H9 (cell line): ENCODE measurements around the gene MPG. TPM values are rescaled to one million over a fixed set of nuclear protein-coding genes. Genes with fewer than 3 reads are reported as not detected.

ENCODE experiments used
- DNase-seq: peaks from one replicate; pipeline ENCODE4 v3.0.0-alpha.2; 2017
- H2AFZ ChIP-seq: one replicate; pipeline ENCODE4 v1.6.1; 2013; ENCODE audit warnings: mild to moderate bottlenecking, low read length, control low read depth, moderate library complexity
- H2AK5ac ChIP-seq: 2 replicates; pipeline ENCODE4 v1.6.1; 2013; ENCODE audit warnings: low read length, control low read depth, mixed read lengths; ENCODE audit not compliant: insufficient read length
- H2BK120ac ChIP-seq: one replicate; pipeline ENCODE4 v1.6.1; 2013; ENCODE audit warnings: low read depth, mild to moderate bottlenecking, low read length, control low read depth, inconsistent platforms; ENCODE audit not compliant: poor library complexity, severe bottlenecking
- H2BK12ac ChIP-seq: 2 replicates; pipeline ENCODE4 v1.6.1; 2013; ENCODE audit warnings: low read length, control low read depth, mixed read lengths, low read depth; ENCODE audit not compliant: insufficient read length
- H2BK15ac ChIP-seq: 2 replicates; pipeline ENCODE4 v1.6.1; 2013; ENCODE audit warnings: low read depth, low read length, control low read depth
- H2BK20ac ChIP-seq: one replicate; pipeline ENCODE4 v1.6.1; 2013; ENCODE audit warnings: low read depth, mild to moderate bottlenecking, low read length, control low read depth, inconsistent platforms; ENCODE audit not compliant: poor library complexity, severe bottlenecking
- H2BK5ac ChIP-seq: 2 replicates; pipeline ENCODE4 v1.6.1; 2013; ENCODE audit warnings: low read length, control low read depth, mixed read lengths; ENCODE audit not compliant: insufficient read length
- H3K14ac ChIP-seq: 2 replicates; pipeline ENCODE4 v1.6.1; 2013; ENCODE audit warnings: low read length, control low read depth; ENCODE audit not compliant: insufficient read depth
- H3K18ac ChIP-seq: 2 replicates; pipeline ENCODE4 v1.6.1; 2013; ENCODE audit warnings: low read depth, mild to moderate bottlenecking, mixed read lengths, low read length, control low read depth; ENCODE audit not compliant: insufficient read length
- H3K23ac ChIP-seq: 2 replicates; pipeline ENCODE4 v1.6.1; 2013; ENCODE audit warnings: low read length, control low read depth, mixed read lengths, low read depth; ENCODE audit not compliant: insufficient read length
- H3K23me2 ChIP-seq: 2 replicates; pipeline ENCODE4 v1.6.1; 2013; ENCODE audit warnings: low read depth, mild to moderate bottlenecking, mixed read lengths, low read length, control low read depth; ENCODE audit not compliant: insufficient read length, poor library complexity, severe bottlenecking
- H3K27ac ChIP-seq: 2 replicates; pipeline ENCODE4 v1.5.1; 2013; ENCODE audit warnings: low read length, control low read depth, mixed read lengths, low read depth; ENCODE audit not compliant: insufficient read length
- H3K27me3 ChIP-seq: 2 replicates; pipeline ENCODE4 v1.6.1; 2013; ENCODE audit warnings: low read length, control low read depth, inconsistent platforms; ENCODE audit not compliant: insufficient read depth
- H3K4ac ChIP-seq: 2 replicates; pipeline ENCODE4 v1.6.1; 2013; ENCODE audit warnings: low read depth, mild to moderate bottlenecking, control low read depth, inconsistent platforms, low read length, moderate library complexity
- H3K4me1 ChIP-seq: 2 replicates; pipeline ENCODE4 v1.6.1; 2013; ENCODE audit warnings: low read length, control low read depth, inconsistent platforms; ENCODE audit not compliant: insufficient read depth
- H3K4me2 ChIP-seq: 2 replicates; pipeline ENCODE4 v1.6.1; 2013; ENCODE audit warnings: low read length, control low read depth, mixed read lengths; ENCODE audit not compliant: insufficient read length, insufficient read depth
- H3K56ac ChIP-seq: 2 replicates; pipeline ENCODE4 v1.6.1; 2013; ENCODE audit warnings: low read depth, mild to moderate bottlenecking, mixed read lengths, low read length, control low read depth; ENCODE audit not compliant: insufficient read length
- H3K79me1 ChIP-seq: 2 replicates; pipeline ENCODE4 v1.6.1; 2013; ENCODE audit warnings: low read depth, mild to moderate bottlenecking, moderate library complexity, low read length, control low read depth, inconsistent platforms; ENCODE audit not compliant: insufficient read depth, poor library complexity, severe bottlenecking
- H3K79me2 ChIP-seq: 2 replicates; pipeline ENCODE4 v1.6.1; 2013; ENCODE audit warnings: low read length, control low read depth, inconsistent platforms; ENCODE audit not compliant: insufficient read depth
- H3K9ac ChIP-seq: 2 replicates; pipeline ENCODE4 v1.6.1; 2013; ENCODE audit warnings: low read length, control low read depth, mixed read lengths; ENCODE audit not compliant: insufficient read length; ENCODE audit errors: extremely low read depth
- H3K9me3 ChIP-seq: one replicate; pipeline ENCODE4 v1.6.1; 2013; ENCODE audit warnings: low read depth, low read length, inconsistent platforms; ENCODE audit not compliant: control insufficient read depth
- H3T11ph ChIP-seq: one replicate; pipeline ENCODE4 v1.6.1; 2013; ENCODE audit warnings: mild to moderate bottlenecking, low read length, control low read depth, inconsistent platforms
- H4K20me1 ChIP-seq: one replicate; pipeline ENCODE4 v1.6.1; 2013; ENCODE audit not compliant: control insufficient read depth, insufficient read length, insufficient read depth
- H4K5ac ChIP-seq: 2 replicates; pipeline ENCODE4 v1.6.1; 2013; ENCODE audit warnings: low read depth, mild to moderate bottlenecking, mixed read lengths, low read length, control low read depth; ENCODE audit not compliant: insufficient read length
- H4K8ac ChIP-seq: replicated peaks from 2 replicates; pipeline ENCODE4 v1.6.1; 2013; ENCODE audit warnings: low read length, control low read depth, mixed read lengths, low read depth; ENCODE audit not compliant: insufficient read length
- H4K91ac ChIP-seq: 2 replicates; pipeline ENCODE4 v1.6.1; 2013; ENCODE audit warnings: low read depth, mild to moderate bottlenecking, moderate library complexity, mixed read lengths, low read length, control low read depth; ENCODE audit not compliant: insufficient read length
- H3K27ac Mint-ChIP-seq, 3 experiments: 2 replicates in 2 of 3; 3 replicates in 1 of 3; pipeline ENCODE4 v1.8.0; 2020 to 2021; ENCODE audit warnings: mixed read lengths in 3 of 3, mild to moderate bottlenecking in 1 of 3, moderate library complexity in 1 of 3
- H3K27me3 Mint-ChIP-seq: 2 replicates; pipeline ENCODE4 v1.8.0; 2021; ENCODE audit warnings: low read depth, mild to moderate bottlenecking, moderate library complexity, mixed read lengths
- H3K36me3 Mint-ChIP-seq, 3 experiments: 2 replicates in 2 of 3; 3 replicates in 1 of 3; pipeline ENCODE4 v1.8.0; 2020 to 2021; ENCODE audit warnings: low read depth in 3 of 3, mixed read lengths in 3 of 3; ENCODE audit not compliant: insufficient read depth in 1 of 3
- H3K4me1 Mint-ChIP-seq, 2 experiments: 2 replicates each; pipeline ENCODE4 v1.8.0; 2020; ENCODE audit warnings: mixed read lengths in 2 of 2
- H3K4me3 Mint-ChIP-seq, 2 experiments: 2 replicates in 1 of 2; 3 replicates in 1 of 2; pipeline ENCODE4 v1.8.0; 2020 to 2021; ENCODE audit warnings: mild to moderate bottlenecking in 2 of 2, mixed read lengths in 2 of 2, moderate library complexity in 1 of 2
- H3K9me3 Mint-ChIP-seq, 2 experiments: 2 replicates in 1 of 2; 3 replicates in 1 of 2; pipeline ENCODE4 v1.8.0; 2020; ENCODE audit warnings: mild to moderate bottlenecking in 2 of 2, mixed read lengths in 2 of 2, moderate library complexity in 1 of 2
- CTCF ChIP-seq: fragments of 200-600 bp; sonication (generic); conservative IDR thresholded peaks from 3 replicates; pipeline ENCODE4 v1.8.0; 2021; ENCODE audit warnings: antibody characterized with exemption, mild to moderate bottlenecking
- WGBS: extraction: QIAGEN DNeasy Blood & Tissue Kit; methylation state at CpG from one replicate; pipeline ENCODE4 v1.1.7; 2013; ENCODE audit warnings: missing lambda C conversion rate, low lambda C conversion rate, mixed read lengths; ENCODE audit not compliant: insufficient read length; ENCODE audit errors: extremely low coverage; 5-methylcytosine and 5-hydroxymethylcytosine counted together
- total RNA-seq: library from RNA; stranded (reverse); gene quantifications from 2 replicates; pipeline ENCODE4 v1.2.1, GENCODE V29; 2021

The MPG gene
- total RNA-seq, 1 experiment from 2014 or later, result 39.1 TPM

DNA sequence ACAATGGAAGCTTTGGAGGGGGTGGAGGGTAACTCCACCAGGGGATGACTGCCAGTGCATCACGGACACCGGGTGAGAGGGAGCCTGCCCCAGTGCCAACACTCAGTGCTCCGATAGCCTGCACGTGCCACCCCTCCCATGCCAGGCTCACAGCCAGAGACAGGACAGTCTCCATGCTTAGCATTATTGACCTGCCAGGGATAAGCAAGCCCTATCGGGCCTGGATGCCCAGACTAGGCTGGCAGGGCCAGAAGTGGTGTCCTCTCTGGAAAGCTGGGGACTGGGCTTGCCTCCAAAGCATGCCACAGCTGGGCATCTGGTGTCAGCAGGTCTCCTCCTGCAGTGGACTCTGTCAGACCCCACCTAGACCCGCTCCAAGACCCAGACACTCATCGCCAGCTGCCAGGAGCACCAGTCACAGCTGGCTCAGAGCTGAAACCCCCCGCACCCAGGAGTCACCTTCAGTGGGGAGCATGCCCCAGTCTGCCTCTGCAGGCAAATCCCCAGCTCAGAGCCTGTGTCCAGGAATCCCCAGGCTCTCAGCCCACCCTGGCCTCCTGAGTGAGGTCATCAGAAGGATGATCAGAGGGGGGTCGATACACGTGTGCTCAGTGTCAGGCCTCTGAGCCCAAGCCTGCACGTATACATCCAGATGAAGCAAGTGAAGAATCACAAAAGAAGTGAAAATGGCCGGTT lies 3.8 kb upstream of the MPG start:
- no peak overlapping the region for H3K56ac ChIP-seq
- no peak overlapping the region for H3K9ac ChIP-seq
- H2BK120ac ChIP-seq, result no peak overlapping the region
- no peak overlapping the region for H2BK12ac ChIP-seq
- H4K5ac ChIP-seq, result no peak overlapping the region
- no peak overlapping the region for H4K8ac ChIP-seq
- H2AFZ ChIP-seq, result no peak overlapping the region
- H3K18ac ChIP-seq, result peak overlapping the region; percentile 9
- H3K23me2 ChIP-seq, result peaks cover 19% of the 10 kb centered on the region
- no peak overlapping the region for H2BK15ac ChIP-seq
- H3K14ac ChIP-seq, result peak overlapping the region; percentile 44; the same call in 1 of the 2 replicates
- Mint-ChIP-seq H3K4me1 (peaks cover 44 to 59% of the 10 kb centered on the region in 2 experiments), H3K27me3 (peaks cover 1% of the 10 kb centered on the region; the same call in 1 of the 2 replicates), H3K4me3 (peak overlapping the region in 1 of 2 experiments; percentile 78; a peak in 1 of 5 replicates), H3K36me3 (peaks cover 0 to under 1% (median 0%) of the 10 kb centered on the region in 3 experiments; a peak in 2 of 7 replicates), H3K9me3 (no peaks in the 10 kb centered on the region), H3K27ac (peak overlapping the region in 1 of 3 experiments; percentile 88; a peak in 1 of 7 replicates)
- no peaks in the 10 kb centered on the region for H3K9me3 ChIP-seq
- H3K79me2 ChIP-seq, result no peaks in the 10 kb centered on the region; the same call in 1 of the 2 replicates
- no peak overlapping the region for H2BK20ac ChIP-seq
- H2BK5ac ChIP-seq, result no peak overlapping the region
- no peak overlapping the region for H3K27ac ChIP-seq
- H3K79me1 ChIP-seq, result no peaks in the 10 kb centered on the region
- H4K91ac ChIP-seq, result no peak overlapping the region
- TF ChIP-seq CTCF, result no peak
- no peak overlapping the region for H3K4me2 ChIP-seq
- no peak overlapping the region for H3K23ac ChIP-seq
- peaks cover 3% of the 10 kb centered on the region for H4K20me1 ChIP-seq
- H3T11ph ChIP-seq, result no peak overlapping the region
- no peak overlapping the region for H3K4ac ChIP-seq
- no peak for DNase-seq
- no CpG with 5 or more reads among the region's 12 CpGs for WGBS
- H3K27me3 ChIP-seq, result no peaks in the 10 kb centered on the region
- H2AK5ac ChIP-seq, result no peak overlapping the region
- H3K4me1 ChIP-seq, result peaks cover 6% of the 10 kb centered on the region; the same call in 1 of the 2 replicates
